Liver (tissue), 3 donors: ENCODE data around the gene UMODL1.

Experiments used
- JUND ChIP-seq, 2 donors: IDR thresholded peaks; 2 replicates each; pipeline ENCODE4 v1.6.1; 2016; ENCODE audit warnings: antibody characterized with exemption in 2 of 2
- RAD21 ChIP-seq, 2 donors: IDR thresholded peaks; 2 replicates each; pipeline ENCODE4 v1.6.1; 2016; ENCODE audit warnings: antibody characterized with exemption in 2 of 2, mild to moderate bottlenecking in 2 of 2
- RXRA ChIP-seq, 2 donors: IDR thresholded peaks; 2 replicates each; pipeline ENCODE4 v1.6.1; 2017 to 2018; ENCODE audit warnings: antibody characterized with exemption in 2 of 2, mild to moderate bottlenecking in 1 of 2
- SP1 ChIP-seq: IDR thresholded peaks from 2 replicates; pipeline ENCODE4 v1.6.1; 2018; ENCODE audit warnings: antibody characterized with exemption, mild to moderate bottlenecking
- YY1 ChIP-seq: IDR thresholded peaks from 2 replicates; pipeline ENCODE4 v1.6.1; 2016; ENCODE audit warnings: antibody characterized with exemption, mild to moderate bottlenecking
- ZBTB33 ChIP-seq: IDR thresholded peaks from 2 replicates; pipeline ENCODE4 v1.6.1; 2016; ENCODE audit warnings: antibody characterized with exemption
- TF ChIP-seq, protein P1 (sequence below): fragments of 150-350 bp; IDR thresholded peaks from 2 replicates; pipeline ENCODE4 v1.5.1; 2017; ENCODE audit warnings: improper control_type of control experiment, low read depth, low read length; ENCODE audit not compliant: missing input control
- TF ChIP-seq, protein P2 (sequence below): IDR thresholded peaks from 2 replicates; pipeline ENCODE4 v1.6.1; 2016; ENCODE audit warnings: antibody characterized with exemption
- TF ChIP-seq, protein P3 (sequence below): IDR thresholded peaks from 2 replicates; pipeline ENCODE4 v1.6.1; 2016; ENCODE audit warnings: antibody characterized with exemption
- TF ChIP-seq, protein P4 (sequence below): IDR thresholded peaks from 2 replicates; pipeline ENCODE4 v1.6.1; 2016; ENCODE audit warnings: antibody characterized with exemption, mild to moderate bottlenecking
- donor health status: healthy.
- donor health status: healthy.

- TF ChIP-seq, protein P1, sequence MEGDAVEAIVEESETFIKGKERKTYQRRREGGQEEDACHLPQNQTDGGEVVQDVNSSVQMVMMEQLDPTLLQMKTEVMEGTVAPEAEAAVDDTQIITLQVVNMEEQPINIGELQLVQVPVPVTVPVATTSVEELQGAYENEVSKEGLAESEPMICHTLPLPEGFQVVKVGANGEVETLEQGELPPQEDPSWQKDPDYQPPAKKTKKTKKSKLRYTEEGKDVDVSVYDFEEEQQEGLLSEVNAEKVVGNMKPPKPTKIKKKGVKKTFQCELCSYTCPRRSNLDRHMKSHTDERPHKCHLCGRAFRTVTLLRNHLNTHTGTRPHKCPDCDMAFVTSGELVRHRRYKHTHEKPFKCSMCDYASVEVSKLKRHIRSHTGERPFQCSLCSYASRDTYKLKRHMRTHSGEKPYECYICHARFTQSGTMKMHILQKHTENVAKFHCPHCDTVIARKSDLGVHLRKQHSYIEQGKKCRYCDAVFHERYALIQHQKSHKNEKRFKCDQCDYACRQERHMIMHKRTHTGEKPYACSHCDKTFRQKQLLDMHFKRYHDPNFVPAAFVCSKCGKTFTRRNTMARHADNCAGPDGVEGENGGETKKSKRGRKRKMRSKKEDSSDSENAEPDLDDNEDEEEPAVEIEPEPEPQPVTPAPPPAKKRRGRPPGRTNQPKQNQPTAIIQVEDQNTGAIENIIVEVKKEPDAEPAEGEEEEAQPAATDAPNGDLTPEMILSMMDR = no peak
- TF ChIP-seq SP1 = no peak
- TF ChIP-seq RAD21 (IDR thresholded peaks at IDR 0.05) = no peak
- no peak for TF ChIP-seq YY1
- TF ChIP-seq, protein P2, sequence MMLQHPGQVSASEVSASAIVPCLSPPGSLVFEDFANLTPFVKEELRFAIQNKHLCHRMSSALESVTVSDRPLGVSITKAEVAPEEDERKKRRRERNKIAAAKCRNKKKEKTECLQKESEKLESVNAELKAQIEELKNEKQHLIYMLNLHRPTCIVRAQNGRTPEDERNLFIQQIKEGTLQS = no peak
- TF ChIP-seq, protein P3, sequence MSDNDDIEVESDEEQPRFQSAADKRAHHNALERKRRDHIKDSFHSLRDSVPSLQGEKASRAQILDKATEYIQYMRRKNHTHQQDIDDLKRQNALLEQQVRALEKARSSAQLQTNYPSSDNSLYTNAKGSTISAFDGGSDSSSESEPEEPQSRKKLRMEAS = no peak
- no peak for TF ChIP-seq JUND (IDR thresholded peaks at IDR 0.05)
- no peak for TF ChIP-seq ZBTB33
- TF ChIP-seq, protein P4, sequence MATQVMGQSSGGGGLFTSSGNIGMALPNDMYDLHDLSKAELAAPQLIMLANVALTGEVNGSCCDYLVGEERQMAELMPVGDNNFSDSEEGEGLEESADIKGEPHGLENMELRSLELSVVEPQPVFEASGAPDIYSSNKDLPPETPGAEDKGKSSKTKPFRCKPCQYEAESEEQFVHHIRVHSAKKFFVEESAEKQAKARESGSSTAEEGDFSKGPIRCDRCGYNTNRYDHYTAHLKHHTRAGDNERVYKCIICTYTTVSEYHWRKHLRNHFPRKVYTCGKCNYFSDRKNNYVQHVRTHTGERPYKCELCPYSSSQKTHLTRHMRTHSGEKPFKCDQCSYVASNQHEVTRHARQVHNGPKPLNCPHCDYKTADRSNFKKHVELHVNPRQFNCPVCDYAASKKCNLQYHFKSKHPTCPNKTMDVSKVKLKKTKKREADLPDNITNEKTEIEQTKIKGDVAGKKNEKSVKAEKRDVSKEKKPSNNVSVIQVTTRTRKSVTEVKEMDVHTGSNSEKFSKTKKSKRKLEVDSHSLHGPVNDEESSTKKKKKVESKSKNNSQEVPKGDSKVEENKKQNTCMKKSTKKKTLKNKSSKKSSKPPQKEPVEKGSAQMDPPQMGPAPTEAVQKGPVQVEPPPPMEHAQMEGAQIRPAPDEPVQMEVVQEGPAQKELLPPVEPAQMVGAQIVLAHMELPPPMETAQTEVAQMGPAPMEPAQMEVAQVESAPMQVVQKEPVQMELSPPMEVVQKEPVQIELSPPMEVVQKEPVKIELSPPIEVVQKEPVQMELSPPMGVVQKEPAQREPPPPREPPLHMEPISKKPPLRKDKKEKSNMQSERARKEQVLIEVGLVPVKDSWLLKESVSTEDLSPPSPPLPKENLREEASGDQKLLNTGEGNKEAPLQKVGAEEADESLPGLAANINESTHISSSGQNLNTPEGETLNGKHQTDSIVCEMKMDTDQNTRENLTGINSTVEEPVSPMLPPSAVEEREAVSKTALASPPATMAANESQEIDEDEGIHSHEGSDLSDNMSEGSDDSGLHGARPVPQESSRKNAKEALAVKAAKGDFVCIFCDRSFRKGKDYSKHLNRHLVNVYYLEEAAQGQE = no peak
- no peak for TF ChIP-seq RXRA (IDR thresholded peaks at IDR 0.05)
Measured at GRCh38 chr21:42189431-42189830, 118.3 kb downstream of the UMODL1 start.
